Fibroblast of pulmonary artery (primary cell): ENCODE measurements around the gene HIBCH.
A peak's percentile ranks its signal among the peaks of the same experiment; 100 is the strongest.

Experiments
- DNase-seq: peaks from one replicate; pipeline ENCODE4 v3.0.0-alpha.2; 2010; ENCODE audit warnings: low read depth
- H3K4me3 ChIP-seq: replicated peaks from 2 replicates; pipeline ENCODE4 v1.5.1; 2011; ENCODE audit warnings: low read depth, mild to moderate bottlenecking, control low read depth, low read length, moderate library complexity
- TF ChIP-seq, protein P1 (sequence below): IDR thresholded peaks from 2 replicates; pipeline ENCODE4 v1.5.1; 2011; ENCODE audit warnings: mild to moderate bottlenecking, control low read depth, low read length, inconsistent platforms; ENCODE audit errors: missing control alignments

The HIBCH gene

GRCh38 chr2:190213441-190214335 is 105.9 kb downstream of the HIBCH start:
- no peak overlapping the region for H3K4me3 ChIP-seq
- no peak for DNase-seq
- TF ChIP-seq, protein P1, sequence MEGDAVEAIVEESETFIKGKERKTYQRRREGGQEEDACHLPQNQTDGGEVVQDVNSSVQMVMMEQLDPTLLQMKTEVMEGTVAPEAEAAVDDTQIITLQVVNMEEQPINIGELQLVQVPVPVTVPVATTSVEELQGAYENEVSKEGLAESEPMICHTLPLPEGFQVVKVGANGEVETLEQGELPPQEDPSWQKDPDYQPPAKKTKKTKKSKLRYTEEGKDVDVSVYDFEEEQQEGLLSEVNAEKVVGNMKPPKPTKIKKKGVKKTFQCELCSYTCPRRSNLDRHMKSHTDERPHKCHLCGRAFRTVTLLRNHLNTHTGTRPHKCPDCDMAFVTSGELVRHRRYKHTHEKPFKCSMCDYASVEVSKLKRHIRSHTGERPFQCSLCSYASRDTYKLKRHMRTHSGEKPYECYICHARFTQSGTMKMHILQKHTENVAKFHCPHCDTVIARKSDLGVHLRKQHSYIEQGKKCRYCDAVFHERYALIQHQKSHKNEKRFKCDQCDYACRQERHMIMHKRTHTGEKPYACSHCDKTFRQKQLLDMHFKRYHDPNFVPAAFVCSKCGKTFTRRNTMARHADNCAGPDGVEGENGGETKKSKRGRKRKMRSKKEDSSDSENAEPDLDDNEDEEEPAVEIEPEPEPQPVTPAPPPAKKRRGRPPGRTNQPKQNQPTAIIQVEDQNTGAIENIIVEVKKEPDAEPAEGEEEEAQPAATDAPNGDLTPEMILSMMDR: no peak

- H3K4me3 ChIP-seq: no peak overlapping the region
- no peak for DNase-seq
- TF ChIP-seq, protein P1: no peak
Observed at GRCh38 chr2:190210471-190210870, 109.2 kb downstream of the HIBCH start.

DNA sequence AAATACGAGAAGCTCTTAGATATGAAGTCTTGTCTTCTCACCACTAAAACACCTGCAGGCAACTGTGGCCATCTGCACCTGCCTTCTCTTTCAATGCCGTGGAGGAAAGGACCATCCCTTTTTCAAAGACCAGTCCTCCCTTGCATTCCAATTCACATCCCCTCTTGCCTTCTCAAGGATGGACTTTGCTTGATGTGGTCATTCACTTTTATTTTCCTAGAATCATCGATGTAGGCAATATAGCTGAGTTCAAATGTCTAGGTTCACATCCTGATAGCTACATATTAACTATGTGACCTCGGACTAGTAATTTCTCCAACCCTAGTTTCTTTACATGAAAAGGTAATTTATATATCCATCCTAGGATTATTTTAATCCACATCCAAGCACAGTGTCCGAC is 110.1 kb downstream of the HIBCH start:
- TF ChIP-seq, protein P1: no peak
- H3K4me3 ChIP-seq: no peak overlapping the region
- DNase-seq: no peak

GRCh38 chr2:190207930-190208329 is 111.7 kb downstream of the HIBCH start:
- TF ChIP-seq, protein P1: no peak
- H3K4me3 ChIP-seq: no peak overlapping the region
- no peak for DNase-seq

DNA sequence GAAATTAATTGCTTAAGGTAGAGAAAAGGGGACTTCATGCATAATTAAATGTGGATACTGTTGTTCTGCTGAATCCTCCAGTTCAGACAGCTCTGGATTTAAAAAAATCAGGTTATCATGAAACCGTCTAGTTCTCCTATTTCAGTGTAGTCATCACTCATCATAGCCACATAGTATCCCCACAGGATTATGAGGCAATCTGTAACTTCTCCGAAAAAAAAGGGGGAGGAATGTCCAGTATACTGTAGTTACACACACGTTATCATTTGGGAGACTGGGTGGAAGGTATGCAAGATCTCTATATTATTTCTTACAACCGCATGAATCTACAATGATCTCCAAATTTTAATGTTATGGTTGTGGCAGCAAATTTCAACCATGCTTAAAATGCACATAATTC is 114.0 kb downstream of the HIBCH start:
- DNase-seq: peak; percentile 69
- TF ChIP-seq, protein P1: no peak

DNA sequence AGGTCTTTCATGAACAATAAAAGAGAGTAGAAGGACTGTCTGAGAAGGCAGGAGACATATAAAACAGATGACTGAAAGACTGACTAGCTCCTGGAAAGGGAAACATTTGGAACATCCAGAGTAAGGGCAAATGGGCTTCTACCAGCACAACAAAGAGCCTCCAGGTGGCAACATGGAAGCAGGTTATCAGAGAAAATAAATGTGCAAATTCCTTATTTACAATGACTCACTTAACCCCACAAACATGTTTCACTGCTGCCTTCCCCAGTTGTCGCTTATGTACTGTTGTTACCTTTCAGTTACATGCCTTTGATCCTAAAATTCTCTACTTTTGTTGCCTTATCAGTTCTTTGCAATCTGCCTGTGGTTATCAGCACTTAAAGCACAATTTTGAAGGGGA is 117.0 kb downstream of the HIBCH start:
- no peak overlapping the region for H3K4me3 ChIP-seq
- TF ChIP-seq, protein P1: no peak
- no peak for DNase-seq

More for the DNA sequence above, 114.0 kb downstream of the HIBCH start:
- H3K4me3 ChIP-seq: no peak overlapping the region

DNA sequence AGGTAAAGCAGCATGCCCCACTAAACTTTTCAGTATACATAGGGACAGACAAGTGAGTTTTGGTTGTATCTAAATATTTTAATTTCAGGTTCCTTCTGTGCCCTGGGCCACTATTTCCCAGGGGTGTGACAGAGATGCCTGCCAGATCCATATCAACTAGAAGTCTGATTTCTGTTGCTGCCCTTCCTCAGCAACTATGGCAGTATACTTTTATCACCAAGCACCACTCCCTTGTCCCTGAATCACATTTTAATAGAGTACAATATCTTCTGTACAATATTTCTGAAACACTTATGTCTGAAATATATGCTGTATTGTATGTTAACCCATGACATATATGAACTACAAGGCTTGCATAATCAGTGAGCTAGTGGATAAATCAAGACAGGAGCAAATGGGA is 117.6 kb downstream of the HIBCH start:
- no peak overlapping the region for H3K4me3 ChIP-seq
- TF ChIP-seq, protein P1: no peak
- DNase-seq: no peak
